GM10847 (cell line): ENCODE measurements around the gene RFX3.

Source experiments
- POLR2A ChIP-seq: IDR thresholded peaks from 2 replicates; pipeline ENCODE4 v1.6.1; 2011; ENCODE audit not compliant: insufficient read length; ENCODE audit errors: extremely low read depth

The RFX3 gene

DNA sequence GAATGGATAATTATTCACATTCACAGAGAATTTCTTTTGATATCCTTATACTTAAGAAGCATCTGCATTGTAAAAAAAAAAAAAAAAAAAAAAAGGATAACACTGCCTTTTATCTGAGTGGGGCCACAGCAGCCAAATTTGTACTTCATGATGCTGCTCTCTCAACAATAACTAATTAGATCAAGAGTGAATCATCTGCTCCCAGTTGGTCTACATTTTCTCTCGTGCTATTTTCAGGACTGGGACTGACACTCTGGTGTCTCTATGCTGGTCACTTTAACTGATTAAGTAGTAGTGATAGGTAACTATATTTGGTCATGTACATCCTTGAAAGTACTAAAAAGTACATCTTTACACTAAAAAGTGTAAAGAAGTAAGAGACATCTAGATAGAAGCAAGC is 90.1 kb downstream of the RFX3 start:
- TF ChIP-seq POLR2A = no peak

DNA sequence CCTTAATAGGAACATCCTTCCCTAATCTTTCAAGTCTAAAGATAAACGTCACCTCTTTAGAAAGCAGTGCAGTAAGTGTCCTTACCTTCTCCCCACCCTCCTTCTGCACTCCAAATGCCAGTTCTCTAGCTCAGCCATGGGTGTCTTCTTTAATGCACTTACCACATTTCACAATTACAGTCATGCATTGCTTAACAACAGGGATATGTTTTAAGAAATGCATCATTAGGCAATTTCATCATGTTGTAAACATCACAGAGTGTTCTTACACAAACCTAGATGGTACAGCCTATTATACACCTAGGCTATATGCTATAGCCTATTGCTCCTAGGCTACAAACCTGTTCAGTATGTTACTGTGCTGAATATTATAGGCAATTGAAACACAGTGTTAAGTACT is 91.2 kb downstream of the RFX3 start:
- no peak for TF ChIP-seq POLR2A

GRCh38 chr9:3433754-3434153 is 92.0 kb downstream of the RFX3 start:
- TF ChIP-seq POLR2A = no peak

DNA sequence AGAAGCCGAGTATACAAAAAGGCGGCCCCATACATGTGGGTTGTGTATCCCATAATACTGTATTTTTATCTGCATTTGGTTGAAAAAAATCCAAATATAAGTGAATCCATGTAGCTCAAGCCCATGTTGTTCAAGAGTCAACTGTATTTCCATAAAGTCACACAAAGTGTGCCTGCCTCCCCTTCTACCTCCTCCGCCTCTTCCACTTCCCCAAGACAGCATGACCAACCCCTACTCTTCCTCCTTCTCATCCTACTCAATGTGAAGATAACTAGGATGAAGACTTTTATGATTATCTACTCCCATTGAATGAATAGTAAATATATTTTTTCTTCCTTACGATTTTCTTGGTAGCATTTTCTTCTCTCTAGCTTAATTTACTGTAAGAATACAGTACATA is 92.7 kb downstream of the RFX3 start:
- no peak for TF ChIP-seq POLR2A

DNA sequence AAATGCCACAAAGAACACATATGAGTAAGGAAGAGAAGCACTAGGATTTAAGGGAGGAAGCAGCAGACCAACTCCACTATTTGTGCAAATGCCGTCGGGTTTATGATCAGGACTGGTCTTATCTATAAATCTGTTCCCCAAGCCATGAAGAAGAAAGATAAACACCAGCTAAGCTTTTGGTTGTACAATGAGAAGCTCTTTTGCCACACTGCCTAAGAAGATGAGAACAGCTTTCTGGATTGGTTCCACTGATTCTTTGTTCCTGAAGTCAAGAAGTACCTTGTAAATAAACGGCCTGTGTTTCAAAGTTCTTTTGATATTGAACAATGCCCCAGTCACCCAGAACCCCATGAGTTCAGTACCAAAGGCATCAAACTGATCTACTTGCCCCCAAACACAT is 93.9 kb downstream of the RFX3 start:
- no peak for TF ChIP-seq POLR2A

- no peak for TF ChIP-seq POLR2A
Observed at GRCh38 chr9:3419893-3420292, 105.9 kb downstream of the RFX3 start.

- TF ChIP-seq POLR2A = no peak
Observed at GRCh38 chr9:3415906-3416305, 109.9 kb downstream of the RFX3 start.

DNA sequence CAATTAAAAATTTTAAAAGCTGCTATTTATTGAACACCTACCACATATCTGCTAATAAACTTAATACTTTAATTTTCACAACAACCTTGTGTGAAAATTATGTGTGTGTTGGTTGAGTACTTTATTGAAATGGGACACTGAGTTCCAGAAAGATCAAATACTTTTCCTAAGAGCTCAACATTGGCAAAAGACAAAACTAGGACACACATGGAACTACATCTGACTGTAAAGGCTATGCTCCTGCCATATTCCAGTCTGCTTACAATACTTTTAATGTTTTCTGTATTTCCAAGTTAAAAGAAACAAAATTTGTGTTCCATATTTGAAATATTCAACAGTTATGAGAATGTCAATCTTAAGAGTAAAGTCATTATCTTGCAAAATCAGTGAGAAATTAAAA is 111.8 kb downstream of the RFX3 start:
- no peak for TF ChIP-seq POLR2A

GRCh38 chr9:3410461-3410860 is 115.3 kb downstream of the RFX3 start:
- TF ChIP-seq POLR2A = no peak

GRCh38 chr9:3409453-3409852 is 116.3 kb downstream of the RFX3 start:
- TF ChIP-seq POLR2A = no peak

GRCh38 chr9:3403315-3403714 is 122.5 kb downstream of the RFX3 start:
- TF ChIP-seq POLR2A = no peak

DNA sequence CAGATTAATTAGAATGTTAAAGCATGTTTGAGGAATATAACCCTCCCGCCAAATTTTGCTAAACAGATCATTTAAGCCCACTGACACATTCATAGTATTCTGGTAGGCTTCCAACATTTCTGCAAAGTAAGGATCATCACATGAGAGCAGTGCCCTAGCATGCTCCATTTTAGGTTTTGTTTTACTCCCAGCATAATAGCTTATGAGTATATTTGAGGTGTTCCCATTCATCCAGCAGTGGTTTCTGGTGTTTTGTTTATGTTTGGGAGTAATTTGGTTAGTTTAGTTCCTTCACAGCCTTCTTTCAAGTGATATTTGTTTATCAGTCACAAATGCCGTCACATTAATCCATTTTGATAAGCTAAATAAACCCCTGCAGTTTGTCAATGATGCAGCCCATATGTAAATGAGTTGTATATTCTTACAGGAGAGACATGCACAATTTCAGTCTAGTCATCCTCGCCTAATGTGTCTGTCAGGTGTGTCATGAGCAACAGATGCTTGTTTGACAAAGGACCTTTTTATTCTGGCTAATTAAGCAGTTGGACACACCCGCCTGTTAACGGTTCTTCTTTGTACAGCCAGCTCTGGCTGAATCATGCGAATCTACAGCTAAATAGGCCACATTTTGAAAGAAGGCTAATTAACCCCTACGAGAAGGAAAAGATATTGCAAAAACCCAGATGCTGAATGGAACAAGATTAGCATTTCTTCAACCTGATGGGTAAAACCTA is 124.4 kb downstream of the RFX3 start:
- TF ChIP-seq POLR2A = no peak

DNA sequence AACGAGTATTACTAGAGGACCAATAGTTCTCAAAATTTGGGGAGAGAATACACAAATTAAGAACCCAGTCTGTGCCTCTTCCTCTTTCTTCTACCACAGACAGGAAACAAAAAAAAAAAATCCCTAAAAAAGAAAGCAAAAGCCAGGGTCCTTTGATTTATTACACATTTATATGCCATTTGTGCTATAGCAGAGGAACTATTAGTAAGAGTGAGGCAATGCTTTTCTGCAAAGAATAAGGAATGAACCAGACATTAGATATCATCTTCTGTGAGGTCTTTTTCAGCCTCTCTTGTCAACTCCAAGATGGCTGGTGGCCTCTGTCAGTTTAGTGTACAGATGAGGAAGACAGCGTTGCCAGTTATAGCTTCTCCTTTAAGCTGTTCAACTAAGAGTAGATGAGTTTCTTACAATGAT is 127.6 kb downstream of the RFX3 start:
- TF ChIP-seq POLR2A = no peak

GRCh38 chr9:3397766-3398165 is 128.0 kb downstream of the RFX3 start:
- TF ChIP-seq POLR2A = no peak

- TF ChIP-seq POLR2A = no peak
Observed at GRCh38 chr9:3391414-3391813, 134.4 kb downstream of the RFX3 start.

- TF ChIP-seq POLR2A = no peak
Observed at GRCh38 chr9:3386753-3387152, 139.0 kb downstream of the RFX3 start.

DNA sequence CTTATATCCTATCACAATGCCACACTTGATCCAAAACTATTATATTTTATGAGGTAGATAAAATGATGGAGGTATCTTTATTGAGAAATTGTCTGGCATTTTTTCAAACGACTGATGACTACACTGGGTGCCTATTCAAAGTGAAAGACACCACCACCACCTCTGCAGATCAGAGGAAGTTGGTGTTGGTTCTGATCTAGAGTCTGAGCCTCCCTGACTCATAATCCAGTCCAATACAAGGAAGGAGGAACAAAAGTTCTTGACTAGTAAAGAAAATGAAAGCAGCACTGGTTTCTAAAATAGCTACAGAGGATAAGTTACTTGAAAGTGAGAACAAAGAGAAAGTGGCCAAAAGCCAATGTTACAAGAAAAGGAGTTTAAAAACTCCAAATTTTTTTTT is 139.9 kb downstream of the RFX3 start:
- no peak for TF ChIP-seq POLR2A
